HG02870 (cell line): ENCODE measurements around the gene LAMA2.

Experiments used
- ATAC-seq: cut with Tn5 transposase; IDR thresholded peaks from one replicate; pipeline ENCODE4 v1.9.1; 2021; ENCODE audit warnings: mild to moderate bottlenecking, moderate library complexity; ENCODE audit not compliant: unreplicated experiment

Gene LAMA2

DNA sequence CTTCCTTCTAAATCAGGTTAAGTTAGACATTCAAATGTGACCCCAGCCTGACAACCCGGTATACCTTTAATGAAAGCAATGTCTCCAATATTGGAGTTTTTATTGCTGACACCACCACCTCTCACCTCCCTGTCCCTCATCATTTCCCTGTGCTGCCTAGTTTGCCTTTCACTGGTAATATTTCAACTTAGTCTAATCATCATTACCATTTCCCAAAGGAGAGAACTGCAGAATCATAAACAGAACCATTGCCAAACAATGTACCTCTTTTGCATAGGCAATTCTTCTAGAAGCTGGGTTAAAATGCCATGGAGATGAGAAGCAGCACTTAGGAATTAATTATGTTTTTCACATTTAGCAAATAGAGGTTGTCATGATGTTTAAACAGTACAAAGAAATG lies 370.3 kb downstream of the LAMA2 start:
- ATAC-seq: no peak

DNA sequence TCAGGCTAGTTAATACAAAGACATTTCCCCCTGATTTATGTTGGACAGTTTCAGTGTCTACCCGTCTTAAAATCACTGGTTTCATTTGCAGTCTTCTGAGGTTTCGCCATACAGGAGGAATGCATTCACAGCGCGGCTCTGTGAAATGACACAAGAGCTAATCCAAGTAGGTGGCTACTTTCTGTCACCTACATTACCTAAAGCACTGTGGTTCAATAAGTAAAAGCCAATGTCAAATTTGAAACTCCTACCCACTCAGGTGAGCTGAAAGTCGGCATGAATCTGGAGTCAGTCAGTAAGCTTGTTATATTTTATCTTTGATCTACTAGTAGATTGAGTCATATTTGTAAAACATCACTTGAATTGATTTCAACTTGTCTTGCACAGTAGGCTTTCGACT lies 370.8 kb downstream of the LAMA2 start:
- no peak for ATAC-seq

DNA sequence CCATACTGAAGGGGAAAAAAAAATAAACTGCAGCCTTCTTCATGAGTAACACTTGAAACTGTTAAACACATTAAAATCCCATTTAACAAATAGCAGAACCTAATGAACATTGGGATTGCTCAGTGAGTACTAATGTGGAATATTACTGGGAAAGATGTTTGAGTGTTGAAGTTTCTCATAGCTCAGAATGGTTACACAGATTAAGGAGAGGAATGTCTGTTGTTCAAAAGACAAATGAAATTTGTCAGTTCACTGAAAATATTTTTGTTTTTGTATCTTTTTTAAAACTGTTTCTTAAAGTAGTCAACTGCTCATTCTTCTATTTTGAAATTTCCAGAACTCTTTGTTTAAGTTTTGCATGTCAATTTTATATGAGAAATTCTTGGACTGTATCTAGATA lies 374.3 kb downstream of the LAMA2 start:
- no peak for ATAC-seq

DNA sequence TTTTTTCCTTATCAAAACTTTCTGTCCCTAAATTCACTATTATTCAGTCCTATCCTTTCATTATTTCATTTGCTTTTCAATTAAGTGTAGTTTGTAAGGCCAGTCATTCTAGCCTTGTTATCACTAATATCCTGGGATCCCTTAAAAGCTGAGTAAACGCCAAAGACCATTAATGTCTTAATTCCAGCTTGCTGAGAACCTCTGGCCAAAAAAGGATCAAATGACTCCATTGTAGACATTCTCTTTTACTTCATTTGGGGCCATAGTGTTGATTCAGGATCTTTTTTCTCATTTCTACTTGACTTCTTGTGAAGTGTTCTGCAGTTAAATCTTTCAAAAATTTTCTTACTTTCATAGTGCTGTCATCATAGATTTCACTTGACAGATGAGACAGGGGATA lies 379.7 kb downstream of the LAMA2 start:
- ATAC-seq: no peak

DNA sequence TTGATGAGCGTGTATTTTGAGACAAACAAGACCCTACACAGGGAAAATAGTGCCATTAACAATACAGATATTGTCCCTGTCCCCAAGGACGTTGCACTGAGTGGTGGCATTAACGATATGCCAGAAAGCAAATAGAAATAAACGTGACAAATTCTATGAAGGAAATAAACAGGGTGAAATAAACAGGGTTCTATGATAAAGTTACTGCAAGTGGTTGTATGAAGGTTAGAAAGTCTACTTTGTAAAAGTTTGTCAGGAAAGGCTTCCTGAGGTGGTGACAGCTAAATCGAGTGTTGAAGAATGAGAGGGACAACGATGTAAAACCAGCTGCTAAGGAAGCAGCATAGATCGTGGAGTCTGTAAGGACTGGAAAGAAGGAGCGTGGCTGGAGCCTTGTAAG lies 380.2 kb downstream of the LAMA2 start:
- ATAC-seq: no peak

DNA sequence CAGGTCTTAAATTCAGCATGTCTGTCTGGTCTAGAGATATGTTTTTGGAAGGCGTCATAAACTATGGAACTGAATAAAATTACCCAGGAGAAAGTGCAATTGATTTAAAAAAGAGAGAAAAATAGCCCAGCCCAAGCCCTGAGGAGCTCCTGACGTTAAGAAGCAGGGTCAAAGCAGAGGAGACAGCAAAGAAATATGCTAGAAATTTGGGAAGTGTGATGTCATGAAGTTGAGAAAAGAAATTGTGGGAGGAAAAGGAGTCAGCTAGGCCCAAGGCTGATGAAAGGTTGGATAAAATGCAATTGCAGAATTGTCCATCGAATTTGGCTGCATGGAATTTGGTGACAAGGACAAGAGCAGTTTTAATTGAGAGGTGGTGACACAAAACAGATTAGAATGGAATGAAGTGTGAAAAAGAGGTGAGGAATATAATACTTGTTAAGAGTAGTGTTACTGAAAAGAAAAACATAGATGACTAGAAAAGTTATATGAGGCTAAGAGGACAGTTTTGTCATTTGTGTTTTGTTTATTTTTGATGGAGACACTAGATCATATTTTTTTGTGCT lies 381.6 kb downstream of the LAMA2 start:
- no peak for ATAC-seq

DNA sequence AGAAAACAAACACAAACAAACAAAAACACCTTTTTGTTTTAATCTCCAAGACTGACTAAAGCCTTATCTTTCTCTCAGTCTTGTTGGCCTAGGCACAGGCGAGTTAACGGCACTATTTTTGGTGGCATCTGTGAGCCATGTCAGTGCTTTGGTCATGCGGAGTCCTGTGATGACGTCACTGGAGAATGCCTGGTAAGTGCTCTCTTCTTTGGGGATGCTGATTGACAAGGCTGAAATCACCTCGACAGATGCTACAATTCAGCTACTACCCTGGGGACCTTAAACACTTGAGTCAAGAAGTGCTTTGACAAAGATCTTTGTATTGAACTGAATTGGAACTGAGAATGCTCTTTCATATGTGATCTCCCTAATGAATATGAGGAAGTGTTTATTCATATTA lies 384.1 kb downstream of the LAMA2 start:
- no peak for ATAC-seq

DNA sequence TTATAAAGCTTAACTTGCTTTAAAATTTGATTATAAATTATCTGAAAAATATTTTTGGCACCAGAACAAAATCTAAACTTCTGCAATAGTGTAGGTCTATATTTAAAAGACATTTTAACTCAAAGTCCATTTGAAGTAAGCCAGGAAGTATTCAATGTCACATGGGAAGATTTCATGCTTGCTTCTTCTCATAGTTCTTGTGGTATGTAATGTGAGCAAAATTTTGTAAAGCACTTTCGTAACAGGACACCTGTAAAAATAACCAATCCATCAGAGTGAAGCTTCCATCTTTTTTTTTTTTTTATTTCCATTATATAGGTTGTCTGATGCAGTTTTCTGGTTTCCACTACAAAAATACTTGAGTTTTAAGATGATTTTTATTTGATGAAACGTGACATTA lies 386.1 kb downstream of the LAMA2 start:
- ATAC-seq: no peak

DNA sequence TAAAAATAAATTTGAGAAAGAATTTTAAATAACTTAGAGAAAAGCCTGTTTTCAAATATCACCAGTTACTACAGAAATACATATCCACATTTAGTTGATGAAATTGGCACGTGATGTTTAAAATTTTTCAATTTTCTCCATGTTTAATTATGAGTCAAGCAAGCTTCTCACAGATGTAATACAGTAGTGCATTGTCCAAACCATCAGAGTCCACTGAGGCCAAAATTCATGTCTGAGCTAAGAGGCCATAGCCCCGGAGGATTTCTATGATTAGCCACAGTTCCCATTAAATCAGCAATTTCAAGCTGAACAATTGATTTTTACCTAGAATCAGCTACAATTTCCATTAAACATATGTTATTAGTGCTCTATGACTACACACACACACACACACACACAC lies 387.0 kb downstream of the LAMA2 start:
- ATAC-seq: no peak

DNA sequence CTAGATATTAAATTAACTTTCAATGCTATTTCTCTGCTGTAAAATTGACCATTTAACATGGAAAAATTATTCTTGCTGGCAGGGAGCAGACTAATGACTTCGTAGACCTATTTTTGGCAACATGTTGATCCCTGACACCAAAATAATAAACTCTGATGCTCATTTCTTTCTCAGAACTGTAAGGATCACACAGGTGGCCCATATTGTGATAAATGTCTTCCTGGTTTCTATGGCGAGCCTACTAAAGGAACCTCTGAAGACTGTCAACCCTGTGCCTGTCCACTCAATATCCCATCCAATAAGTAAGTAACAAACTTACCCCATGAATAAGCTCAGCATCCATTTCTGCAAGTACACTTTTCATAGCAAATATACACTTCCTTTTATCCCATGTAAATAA lies 387.5 kb downstream of the LAMA2 start:
- ATAC-seq: no peak

DNA sequence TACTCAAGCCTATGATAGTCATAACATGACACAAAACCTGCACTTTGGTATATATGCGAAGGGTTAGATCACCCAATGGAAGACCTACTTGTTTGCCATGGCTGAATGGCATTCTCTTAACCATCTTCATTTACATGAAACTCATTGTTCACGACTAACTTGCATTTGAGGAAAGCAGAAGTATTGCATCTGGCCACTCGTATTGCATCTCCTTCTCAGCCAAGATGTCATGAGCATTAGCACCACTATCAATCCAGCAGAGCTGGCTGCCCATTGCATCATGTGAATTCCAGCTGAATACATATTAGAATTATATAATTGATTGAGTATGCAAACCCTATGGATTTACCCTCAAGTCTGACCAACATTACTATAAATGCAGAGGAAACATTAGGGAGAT lies 390.2 kb downstream of the LAMA2 start:
- no peak for ATAC-seq

DNA sequence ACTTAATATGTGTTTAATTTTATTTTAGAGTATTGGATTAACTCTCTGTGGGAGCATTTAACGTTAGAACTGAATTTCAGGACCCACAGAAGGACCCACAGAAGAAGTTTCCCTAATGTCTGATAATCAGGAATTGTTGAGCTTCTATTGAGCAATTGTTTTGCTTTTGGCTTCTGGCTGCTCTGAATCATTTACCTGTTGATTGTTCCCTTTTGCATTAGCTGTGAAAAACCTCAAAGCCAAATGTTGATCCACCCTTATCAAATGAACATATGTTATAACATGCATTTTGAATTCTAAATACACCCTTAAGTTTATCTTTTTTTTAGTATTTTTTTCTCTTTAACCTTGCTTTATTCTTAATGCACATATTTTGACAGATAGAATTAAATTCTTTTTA lies 393.5 kb downstream of the LAMA2 start:
- ATAC-seq: no peak

DNA sequence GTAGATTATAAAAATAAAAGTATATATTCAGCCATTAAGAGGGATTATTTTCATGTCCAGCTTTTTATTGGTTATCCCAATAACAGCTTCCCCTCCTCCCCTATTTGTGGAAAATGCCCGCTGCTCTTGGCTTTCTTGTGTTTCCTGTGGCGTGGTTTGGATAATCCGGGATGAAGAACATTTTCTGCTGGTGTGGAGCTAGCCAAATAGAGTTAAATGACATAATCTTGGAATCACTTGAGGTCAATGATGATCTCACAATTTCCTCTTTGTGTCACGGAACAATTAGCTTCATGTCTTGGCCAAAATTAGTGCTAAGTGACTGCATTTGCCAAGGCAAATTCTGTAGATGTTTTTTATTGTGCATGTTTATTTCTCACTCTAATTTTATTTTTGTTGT lies 394.0 kb downstream of the LAMA2 start:
- ATAC-seq: no peak

DNA sequence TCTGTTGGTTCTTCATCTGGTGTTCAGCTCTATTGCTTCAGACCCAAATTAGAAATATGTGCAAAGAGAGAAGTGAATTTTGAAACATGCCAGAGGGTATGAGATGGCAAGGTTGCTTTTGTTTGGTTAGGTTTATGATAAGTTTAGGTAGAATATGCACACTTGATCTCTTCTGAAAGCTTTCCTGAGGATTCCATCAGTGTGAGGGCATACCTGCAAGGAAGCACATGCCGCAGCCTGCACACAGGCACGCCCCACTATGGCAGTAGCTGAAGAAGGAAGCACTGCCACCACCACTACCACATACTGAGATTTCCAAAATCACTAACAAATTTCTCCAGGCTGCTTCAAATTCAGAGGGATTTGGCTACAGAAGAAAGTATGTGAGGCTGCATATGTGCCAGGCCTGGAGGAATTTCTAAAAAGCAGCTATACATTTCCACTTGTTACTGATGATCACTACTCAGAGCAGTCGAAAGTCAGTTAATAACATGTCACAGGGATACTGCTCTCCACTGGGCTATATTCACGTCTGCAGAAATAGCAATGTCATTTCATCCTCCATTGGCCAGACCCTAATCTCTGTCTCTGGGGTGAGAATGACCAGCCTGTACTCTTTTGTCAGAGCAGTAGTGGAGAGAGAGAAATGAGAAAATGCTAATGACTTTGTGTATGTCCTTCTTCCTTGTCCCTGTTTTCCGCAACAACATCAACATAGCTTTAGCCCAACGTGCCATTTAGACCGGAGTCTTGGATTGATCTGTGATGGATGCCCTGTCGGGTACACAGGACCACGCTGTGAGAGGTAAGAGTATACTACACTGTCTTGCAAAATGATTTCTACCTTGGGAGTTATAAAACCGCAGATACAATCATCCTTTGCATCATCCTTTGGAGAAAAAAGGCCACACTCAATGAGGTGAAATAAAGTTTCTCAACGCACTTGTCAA lies 396.7 kb downstream of the LAMA2 start:
- no peak for ATAC-seq

DNA sequence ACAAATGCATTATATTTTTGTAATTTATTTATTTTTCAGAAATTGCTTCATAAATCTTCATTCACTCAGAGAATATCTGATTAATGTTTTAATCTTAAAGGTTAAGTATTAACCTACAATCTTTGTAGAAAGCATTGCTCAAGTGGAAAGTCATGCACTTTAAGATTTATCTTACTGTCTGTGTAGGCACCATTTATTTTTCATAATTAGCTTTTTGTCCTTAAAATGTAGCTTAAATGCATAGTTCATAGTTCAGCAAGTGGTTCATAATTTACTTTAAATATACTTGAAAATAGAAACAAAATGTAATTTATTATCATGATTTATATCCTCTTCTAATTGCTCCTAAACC lies 397.3 kb downstream of the LAMA2 start:
- no peak for ATAC-seq

DNA sequence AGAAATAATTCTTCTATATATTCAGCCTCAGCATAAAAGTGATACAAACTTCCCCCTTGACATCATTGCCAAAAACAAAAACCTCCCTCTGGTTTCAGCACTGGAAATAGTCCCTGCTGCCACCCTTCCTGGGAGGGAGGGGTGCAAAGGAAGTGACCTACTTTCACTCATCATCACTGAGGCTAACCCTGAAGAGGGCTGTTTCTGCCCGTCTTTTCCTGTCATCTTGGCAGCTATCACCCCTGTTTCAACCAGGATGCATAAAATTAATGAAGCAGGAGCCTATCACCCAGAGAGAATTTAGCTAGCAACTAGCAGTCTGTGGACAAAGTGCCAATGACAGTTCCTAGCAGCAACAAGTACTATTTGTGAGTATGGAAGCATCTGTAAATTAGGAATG lies 397.8 kb downstream of the LAMA2 start:
- no peak for ATAC-seq

DNA sequence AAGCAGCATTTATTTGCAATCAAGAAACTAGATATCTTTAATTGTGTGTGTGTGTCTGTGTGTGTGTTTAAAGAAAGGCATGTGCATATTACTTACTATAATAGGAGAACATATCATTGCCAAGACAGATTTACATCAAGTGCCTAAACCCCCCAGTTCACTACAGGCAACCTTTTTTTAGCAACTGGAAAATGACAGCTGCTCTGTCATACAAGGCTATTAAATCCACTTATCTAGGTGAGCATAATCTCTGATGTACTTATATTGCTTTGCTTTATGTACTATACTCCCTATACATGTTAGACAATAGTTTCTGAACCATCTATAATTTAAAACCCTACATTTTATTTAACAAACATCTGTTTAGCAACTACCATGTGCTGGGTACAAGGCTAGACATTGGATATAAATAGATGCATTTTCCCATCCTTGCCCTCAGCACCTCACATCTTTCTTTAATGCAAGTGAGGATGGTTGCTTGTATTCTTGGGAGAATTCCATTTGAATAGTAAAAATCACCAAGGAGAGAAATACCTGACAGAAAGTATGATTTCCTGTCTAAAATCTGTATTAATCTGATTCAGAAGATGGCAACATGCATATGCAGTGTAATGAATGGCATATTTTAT lies 398.3 kb downstream of the LAMA2 start:
- ATAC-seq: no peak

DNA sequence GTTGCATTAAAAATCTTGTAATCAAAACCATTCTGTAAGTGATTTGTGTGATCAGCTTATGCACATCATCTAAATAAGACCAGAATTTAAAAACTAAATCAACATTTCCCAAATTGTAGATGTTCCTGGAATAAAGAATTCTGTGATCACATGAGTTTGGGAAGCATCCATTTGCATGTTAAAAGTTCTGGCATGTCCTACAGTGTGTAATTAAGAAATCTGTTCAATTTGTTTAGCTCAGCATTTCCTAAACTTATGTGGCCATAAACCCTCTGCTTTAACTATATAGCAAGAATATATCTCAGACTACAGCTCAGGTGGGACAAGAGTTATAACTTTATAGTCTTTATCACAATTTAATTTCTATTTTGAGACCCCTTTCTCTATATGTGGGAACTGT lies 399.1 kb downstream of the LAMA2 start:
- ATAC-seq: no peak

DNA sequence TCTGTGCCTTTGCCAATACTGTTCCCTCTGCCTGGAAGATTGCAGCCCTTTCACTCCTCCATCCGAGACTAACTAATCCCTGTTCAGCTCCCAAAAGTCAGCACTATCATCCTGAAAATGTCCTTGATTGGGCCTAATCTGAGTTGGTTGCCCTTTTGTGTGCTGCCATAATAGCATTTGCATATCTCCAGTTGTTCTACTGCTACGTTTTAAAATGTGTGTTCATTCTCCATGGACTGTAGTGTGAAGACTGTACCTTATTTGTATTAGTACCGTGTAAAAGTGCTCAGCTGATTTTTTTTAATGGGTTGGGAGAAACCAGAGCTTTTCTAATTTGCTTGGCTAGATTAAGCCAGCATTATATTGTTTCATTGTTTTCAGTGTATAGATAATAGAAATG lies 401.3 kb downstream of the LAMA2 start:
- no peak for ATAC-seq

DNA sequence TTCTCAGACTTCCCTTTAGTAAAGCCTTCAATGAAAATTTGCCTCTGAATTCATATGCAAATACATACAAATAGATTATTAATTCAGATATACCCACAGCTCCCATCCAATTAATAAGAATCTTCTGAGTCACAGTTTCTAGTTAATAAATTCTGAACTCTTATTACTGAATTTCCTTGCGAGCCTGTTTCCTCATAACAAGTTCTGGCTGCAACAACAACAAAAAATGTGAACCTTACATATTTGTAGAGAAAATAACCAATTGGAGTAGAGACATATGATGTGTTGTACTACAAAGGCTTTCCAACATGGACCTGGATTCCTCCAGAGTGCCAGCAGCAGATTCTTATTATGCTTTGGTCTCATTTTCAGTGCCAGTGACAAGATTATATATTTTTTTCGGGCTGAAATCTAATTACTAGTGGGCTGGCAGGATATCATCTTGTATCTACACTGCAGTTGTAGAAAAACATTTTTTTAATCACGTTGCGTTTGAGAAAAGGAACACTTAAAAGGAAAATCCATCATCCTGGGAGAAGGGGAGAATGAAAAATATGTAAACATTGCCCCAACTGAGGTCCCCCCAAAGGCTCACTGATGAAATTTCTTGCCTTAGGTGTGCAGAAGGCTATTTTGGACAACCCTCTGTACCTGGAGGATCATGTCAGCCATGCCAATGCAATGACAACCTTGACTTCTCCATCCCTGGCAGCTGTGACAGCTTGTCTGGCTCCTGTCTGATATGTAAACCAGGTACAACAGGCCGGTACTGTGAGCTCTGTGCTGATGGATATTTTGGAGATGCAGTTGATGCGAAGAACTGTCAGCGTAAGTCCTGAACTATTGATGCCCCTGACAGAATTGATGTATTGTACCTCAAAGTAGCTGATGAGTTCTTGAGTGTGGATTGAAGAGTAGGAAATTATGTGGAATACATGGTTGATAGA lies 404.6 kb downstream of the LAMA2 start:
- no peak for ATAC-seq

DNA sequence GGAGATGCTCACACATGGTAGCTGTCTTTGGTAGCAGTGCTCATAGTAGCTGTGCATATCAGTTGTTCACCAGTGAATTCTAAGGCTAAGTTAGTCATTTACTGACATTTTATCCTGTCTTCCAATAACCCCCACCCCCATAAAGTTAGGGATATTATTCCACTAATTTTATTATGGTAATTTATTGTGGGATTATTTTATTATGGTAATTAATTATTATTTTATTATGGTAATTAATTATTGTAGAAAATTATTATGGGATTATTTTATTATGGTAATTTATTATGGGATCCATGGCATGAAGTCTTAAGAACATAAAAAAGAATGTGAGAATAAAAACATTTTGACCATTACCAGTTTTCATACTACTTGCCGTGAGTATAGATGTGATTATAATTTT lies 406.5 kb downstream of the LAMA2 start:
- ATAC-seq: no peak
